Breast epithelium (tissue), 4 donors: ENCODE results near the gene MAD1L1. TPM values are rescaled to one million over a fixed set of nuclear protein-coding genes. Genes with fewer than 3 reads are reported as not detected.

ENCODE experiments used
- DNase-seq, 2 donors: peaks; one replicate each; pipeline ENCODE4 v3.0.0-alpha.2; 2019; ENCODE audit warnings: low spot score in 2 of 2
- H3K27ac ChIP-seq, 2 donors: fragments of 200-600 bp; sonication (generic) in 1 of 2; one replicate each; pipeline ENCODE4 v1.5.1; 2016 to 2019; ENCODE audit warnings: mild to moderate bottlenecking in 1 of 2
- H3K27me3 ChIP-seq, 2 donors: fragments of 200-600 bp; sonication (generic) in 1 of 2; one replicate each; pipeline versions ENCODE4 v1.5.1 to v1.6.0; 2017 to 2019; ENCODE audit warnings: control low read depth in 1 of 2, mild to moderate bottlenecking in 1 of 2
- H3K36me3 ChIP-seq: fragments of 200-600 bp; one replicate; pipeline ENCODE4 v1.5.1; 2019
- H3K4me1 ChIP-seq, 2 donors: fragments of 200-600 bp; sonication (generic); one replicate each; pipeline ENCODE4 v1.5.1; 2016 to 2019; ENCODE audit warnings: control low read depth in 1 of 2
- H3K4me3 ChIP-seq, 3 donors: fragments of 200-600 bp; sonication (generic); 1 replicate in 2 of 3; 2 replicates in 1 of 3; pipeline ENCODE4 v1.5.1; 2016 to 2019; ENCODE audit warnings: mild to moderate bottlenecking in 3 of 3, moderate library complexity in 2 of 3
- H3K9me3 ChIP-seq, 2 donors: fragments of 200-600 bp; sonication (generic) in 1 of 2; one replicate each; pipeline ENCODE4 v1.5.1; 2016 to 2019; ENCODE audit warnings: control low read depth in 1 of 2
- CTCF ChIP-seq, 3 donors: fragments of 450-650 bp; IDR thresholded peaks; one replicate each; pipeline ENCODE4 v1.5.1; 2016 to 2017; ENCODE audit warnings: antibody characterized with exemption in 3 of 3, mild to moderate bottlenecking in 3 of 3, moderate library complexity in 3 of 3
- POLR2A ChIP-seq: fragments of 450-650 bp; IDR thresholded peaks from one replicate; pipeline ENCODE4 v1.6.1; 2016; ENCODE audit warnings: antibody characterized with exemption, mild to moderate bottlenecking, moderate library complexity
- POLR2AphosphoS5 ChIP-seq, 3 donors: sonication (generic); formaldehyde crosslinking; IDR thresholded peaks; one replicate each; pipeline ENCODE4 v1.6.1; 2017; ENCODE audit warnings: antibody characterized with exemption in 3 of 3
- intact Hi-C: fragments of 100-400 bp; cut with DNase I; formaldehyde crosslinking; loops from one replicate; pipeline ENCODE4 v1.15.1; 2023; ENCODE audit warnings: low total_unique reads
- total RNA-seq, 3 donors: library from RNA; depleted of rRNA; stranded (reverse); fragments of >200 nt; gene quantifications; one replicate each; pipeline ENCODE4 v1.1.0, GENCODE V29; 2016

MAD1L1 gene
- total RNA-seq, 3 donors from 2014 or later, result 27.7 to 33.9 (median 28.8) TPM

- no peak overlapping the region for H3K27ac ChIP-seq
- no peaks in the 10 kb centered on the region for H3K9me3 ChIP-seq
- TF ChIP-seq CTCF (IDR thresholded peaks at IDR 0.05) (no peak), POLR2AphosphoS5 (IDR thresholded peaks at IDR 0.05) (no peak), POLR2A (no peak)
- DNase-seq, result no peak
- H3K4me3 ChIP-seq, result no peak overlapping the region
- no peaks in the 10 kb centered on the region for H3K36me3 ChIP-seq
- no peaks in the 10 kb centered on the region for H3K4me1 ChIP-seq
- no peaks in the 10 kb centered on the region for H3K27me3 ChIP-seq
- intact Hi-C loops, result no loop called here
Observed at GRCh38 chr7:2013381-2014311, 219.1 kb downstream of the MAD1L1 start.

- H3K4me3 ChIP-seq, result no peak overlapping the region
- no peaks in the 10 kb centered on the region for H3K36me3 ChIP-seq
- H3K27me3 ChIP-seq, result no peaks in the 10 kb centered on the region
- DNase-seq, result no peak
- no peak for TF ChIP-seq POLR2AphosphoS5 (IDR thresholded peaks at IDR 0.05)
- no peak for TF ChIP-seq POLR2A
- TF ChIP-seq CTCF (IDR thresholded peaks at IDR 0.05), result no peak
- intact Hi-C loops, result no loop called here
- H3K4me1 ChIP-seq, result no peaks in the 10 kb centered on the region
- H3K9me3 ChIP-seq, result no peaks in the 10 kb centered on the region
- no peak overlapping the region for H3K27ac ChIP-seq
Observed at GRCh38 chr7:2012981-2013380, 219.8 kb downstream of the MAD1L1 start.

GRCh38 chr7:2012044-2012900 is 220.5 kb downstream of the MAD1L1 start:
- H3K4me1 ChIP-seq, result no peaks in the 10 kb centered on the region
- no peak for TF ChIP-seq POLR2A
- no peak for TF ChIP-seq POLR2AphosphoS5 (IDR thresholded peaks at IDR 0.05)
- TF ChIP-seq CTCF (IDR thresholded peaks at IDR 0.05), result no peak
- H3K9me3 ChIP-seq, result no peaks in the 10 kb centered on the region
- no peaks in the 10 kb centered on the region for H3K27me3 ChIP-seq
- intact Hi-C loops, result no loop called here
- no peaks in the 10 kb centered on the region for H3K36me3 ChIP-seq
- DNase-seq, result no peak
- no peak overlapping the region for H3K4me3 ChIP-seq
- H3K27ac ChIP-seq, result no peak overlapping the region

GRCh38 chr7:2011266-2012043 is 221.3 kb downstream of the MAD1L1 start:
- intact Hi-C loops, result no loop called here
- no peaks in the 10 kb centered on the region for H3K9me3 ChIP-seq
- H3K4me1 ChIP-seq, result no peaks in the 10 kb centered on the region

More at GRCh38 chr7:2011266-2012043, 221.3 kb downstream of the MAD1L1 start:
- Histone ChIP-seq H3K27me3 (no peaks in the 10 kb centered on the region), H3K36me3 (no peaks in the 10 kb centered on the region), H3K4me3 (no peak overlapping the region), H3K27ac (no peak overlapping the region)
- TF ChIP-seq POLR2A (no peak), POLR2AphosphoS5 (IDR thresholded peaks at IDR 0.05) (no peak), CTCF (IDR thresholded peaks at IDR 0.05) (no peak)
- DNase-seq, result no peak
